ENCODE measurements around the gene DAO.

DNA sequence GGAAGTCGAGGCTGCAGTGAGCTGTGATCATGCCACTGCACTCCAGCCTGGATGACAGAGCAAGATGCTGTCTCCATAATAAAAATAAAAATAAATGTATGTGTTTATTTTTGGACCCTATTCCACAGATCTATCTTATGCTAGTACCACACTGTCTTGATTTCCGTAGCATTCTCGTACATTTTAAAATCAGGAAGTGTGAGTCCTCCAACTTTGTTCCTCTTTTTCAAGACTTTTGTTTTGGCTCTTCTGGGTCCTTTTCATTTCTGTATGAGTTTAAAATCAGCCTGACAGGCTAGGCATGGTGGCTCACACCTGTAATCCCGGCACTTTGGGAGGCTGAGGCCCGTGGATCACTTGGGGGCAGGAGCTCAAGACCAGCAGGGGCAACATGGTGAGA is 25.8 kb downstream of the DAO start:
- TF ChIP-seq, protein P1, sequence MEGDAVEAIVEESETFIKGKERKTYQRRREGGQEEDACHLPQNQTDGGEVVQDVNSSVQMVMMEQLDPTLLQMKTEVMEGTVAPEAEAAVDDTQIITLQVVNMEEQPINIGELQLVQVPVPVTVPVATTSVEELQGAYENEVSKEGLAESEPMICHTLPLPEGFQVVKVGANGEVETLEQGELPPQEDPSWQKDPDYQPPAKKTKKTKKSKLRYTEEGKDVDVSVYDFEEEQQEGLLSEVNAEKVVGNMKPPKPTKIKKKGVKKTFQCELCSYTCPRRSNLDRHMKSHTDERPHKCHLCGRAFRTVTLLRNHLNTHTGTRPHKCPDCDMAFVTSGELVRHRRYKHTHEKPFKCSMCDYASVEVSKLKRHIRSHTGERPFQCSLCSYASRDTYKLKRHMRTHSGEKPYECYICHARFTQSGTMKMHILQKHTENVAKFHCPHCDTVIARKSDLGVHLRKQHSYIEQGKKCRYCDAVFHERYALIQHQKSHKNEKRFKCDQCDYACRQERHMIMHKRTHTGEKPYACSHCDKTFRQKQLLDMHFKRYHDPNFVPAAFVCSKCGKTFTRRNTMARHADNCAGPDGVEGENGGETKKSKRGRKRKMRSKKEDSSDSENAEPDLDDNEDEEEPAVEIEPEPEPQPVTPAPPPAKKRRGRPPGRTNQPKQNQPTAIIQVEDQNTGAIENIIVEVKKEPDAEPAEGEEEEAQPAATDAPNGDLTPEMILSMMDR (IDR thresholded peaks at IDR 0.05), result no peak
- TF ChIP-seq EP300 (IDR thresholded peaks at IDR 0.05), result peak in 1 of 2 donors; percentile 25
- TF ChIP-seq POLR2A (IDR thresholded peaks at IDR 0.05), result no peak
